Kidney glomerular epithelial cell (primary cell): Measurements from ENCODE around the gene UBASH3B.
"Not testable (repeated sequence)": the region's sequence is repeated elsewhere in the genome, so short reads cannot be mapped to it uniquely, and the experiment has no call there.

Experiments used
- DNase-seq: peaks from one replicate; lab custom pipeline; 2025; lab: John Stamatoyannopoulos, UW

Gene UBASH3B

GRCh38 chr11:122813176-122813893, 157.8 kb downstream of the UBASH3B start:
- no peak for DNase-seq

DNA sequence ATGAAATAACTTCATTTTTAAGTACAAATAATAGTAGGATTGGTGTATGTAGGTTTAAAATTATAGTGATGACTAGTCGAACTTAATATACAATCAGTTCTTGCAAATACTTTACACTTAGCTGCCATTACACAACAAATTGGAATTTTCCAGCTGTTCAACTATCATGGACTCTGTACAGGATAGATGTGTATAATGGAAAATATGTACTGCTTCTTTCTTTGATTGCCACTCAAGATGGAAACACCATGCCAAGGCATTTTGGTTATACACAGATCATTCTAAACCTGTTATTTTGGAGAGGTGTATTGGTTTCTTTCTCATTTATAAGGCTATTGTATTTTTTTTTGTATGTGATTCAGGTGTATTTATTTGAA, 158.4 kb downstream of the UBASH3B start:
- DNase-seq = no peak

GRCh38 chr11:122814401-122814800, 158.9 kb downstream of the UBASH3B start:
- DNase-seq = no peak

- no peak for DNase-seq
Observed at GRCh38 chr11:122815900-122816299, 160.4 kb downstream of the UBASH3B start.

DNA sequence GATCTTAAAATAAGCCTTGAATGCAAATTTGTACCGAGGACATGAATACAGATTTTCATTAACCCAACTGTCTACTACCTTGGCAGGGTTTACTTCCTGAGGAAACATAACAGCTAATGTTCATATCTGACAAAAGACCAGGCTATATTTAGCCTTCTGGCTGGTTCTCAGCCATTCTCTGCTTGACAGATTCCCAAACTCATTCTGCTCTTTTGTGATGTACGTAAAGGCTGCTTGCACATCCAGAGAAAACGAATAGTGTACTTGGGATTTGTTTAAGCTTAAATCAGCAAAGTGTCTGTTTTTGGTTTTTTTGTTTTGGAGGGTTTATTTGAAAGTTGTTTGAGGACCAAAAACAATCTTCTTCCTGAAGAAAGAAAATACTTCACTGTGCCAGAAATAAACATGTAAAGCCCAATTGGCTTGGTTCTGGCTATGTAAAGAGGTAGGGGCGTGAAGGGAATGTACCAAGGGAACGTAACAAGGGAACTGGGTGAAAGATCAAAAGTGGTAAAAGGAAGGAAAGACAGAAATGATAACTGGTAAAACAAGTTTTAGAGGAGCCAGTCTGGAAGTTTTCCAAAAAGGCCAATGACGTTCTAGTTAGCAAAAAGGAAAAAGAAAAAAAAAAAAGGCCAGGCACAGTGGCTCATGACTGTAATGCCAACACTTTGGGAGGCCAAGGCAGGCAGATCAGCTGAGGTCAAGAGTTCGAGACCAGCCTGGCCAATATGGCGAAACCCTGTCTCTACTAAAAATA, 161.4 kb downstream of the UBASH3B start:
- no peak for DNase-seq

- DNase-seq = no peak
Observed at GRCh38 chr11:122820158-122820557, 164.6 kb downstream of the UBASH3B start.

GRCh38 chr11:122821169-122821568, 165.6 kb downstream of the UBASH3B start:
- no peak for DNase-seq

DNA sequence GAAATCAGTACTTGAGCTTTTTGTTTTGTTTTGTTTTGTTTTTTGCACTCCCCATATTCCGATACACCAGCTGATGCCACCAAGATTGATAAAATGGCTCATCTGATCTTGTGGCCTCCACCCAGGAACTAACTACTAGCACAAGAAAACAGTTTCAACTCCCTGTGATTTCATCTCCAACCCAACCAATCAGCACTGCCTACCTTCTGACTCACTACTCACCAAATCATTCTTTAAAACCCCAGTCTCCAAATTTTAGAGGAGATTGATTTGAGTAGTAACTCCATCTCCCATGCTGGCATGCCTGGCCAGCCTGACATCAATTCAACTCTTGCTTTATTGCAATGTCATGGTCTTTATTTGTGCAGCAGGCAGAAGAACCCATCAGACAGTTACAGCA, 166.7 kb downstream of the UBASH3B start:
- no peak for DNase-seq

GRCh38 chr11:122823564-122823963, 168.0 kb downstream of the UBASH3B start:
- no peak for DNase-seq

DNA sequence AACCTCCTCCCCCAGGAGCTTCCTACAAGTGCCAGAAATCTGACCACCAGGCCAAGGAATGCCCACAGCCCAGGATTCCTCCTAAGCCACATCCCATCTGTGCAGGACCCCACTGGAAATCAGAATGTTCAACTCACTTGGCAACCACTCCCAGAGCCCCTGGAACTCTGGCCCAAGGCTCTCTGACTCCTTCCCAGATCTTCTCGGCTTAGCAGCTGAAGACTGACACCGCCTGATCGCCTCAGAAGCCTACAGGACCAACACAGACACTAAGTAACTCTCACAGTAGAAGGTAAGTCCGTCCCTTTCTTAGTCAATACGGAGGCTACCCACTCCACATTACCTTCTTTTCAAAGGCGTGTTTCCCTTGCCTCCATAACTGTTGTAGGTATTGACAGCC, 173.8 kb downstream of the UBASH3B start:
- not testable (repeated sequence) for DNase-seq

GRCh38 chr11:122832297-122832696, 176.8 kb downstream of the UBASH3B start:
- DNase-seq = not testable (repeated sequence)

DNA sequence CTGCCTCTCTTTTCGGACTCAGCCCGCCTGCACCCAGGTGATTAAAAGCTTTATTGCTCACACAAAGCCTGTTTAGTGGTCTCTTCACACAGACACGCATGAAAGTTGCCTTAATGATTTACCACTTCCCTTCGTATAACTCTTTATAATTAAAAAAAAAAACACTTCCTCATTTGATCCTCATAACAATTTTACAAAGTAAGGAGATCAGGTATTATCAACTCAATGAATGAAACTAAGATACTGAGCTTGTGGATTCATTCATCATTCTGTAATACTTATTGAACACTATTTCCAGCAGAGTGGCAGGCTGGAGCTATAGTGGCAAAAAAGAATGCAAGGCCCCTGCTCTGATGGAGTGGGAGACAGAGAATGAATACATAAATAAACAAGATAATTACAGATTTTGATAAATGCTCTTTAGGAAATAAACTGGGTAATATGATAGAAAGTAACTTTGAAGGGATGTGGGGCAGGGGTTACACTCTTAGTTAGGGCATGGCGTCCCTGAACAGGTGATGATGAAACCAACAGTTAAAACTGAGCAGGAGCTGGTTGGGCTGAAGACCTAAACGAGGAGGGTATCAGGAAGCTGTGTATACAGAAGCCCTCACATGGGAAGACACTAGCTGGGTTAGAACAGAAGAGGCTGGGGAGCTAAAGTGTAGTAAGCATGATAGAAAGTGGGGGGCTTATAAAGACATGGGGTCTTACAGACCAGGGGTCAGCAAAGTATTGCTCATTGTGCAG, 177.4 kb downstream of the UBASH3B start:
- DNase-seq = no peak

DNA sequence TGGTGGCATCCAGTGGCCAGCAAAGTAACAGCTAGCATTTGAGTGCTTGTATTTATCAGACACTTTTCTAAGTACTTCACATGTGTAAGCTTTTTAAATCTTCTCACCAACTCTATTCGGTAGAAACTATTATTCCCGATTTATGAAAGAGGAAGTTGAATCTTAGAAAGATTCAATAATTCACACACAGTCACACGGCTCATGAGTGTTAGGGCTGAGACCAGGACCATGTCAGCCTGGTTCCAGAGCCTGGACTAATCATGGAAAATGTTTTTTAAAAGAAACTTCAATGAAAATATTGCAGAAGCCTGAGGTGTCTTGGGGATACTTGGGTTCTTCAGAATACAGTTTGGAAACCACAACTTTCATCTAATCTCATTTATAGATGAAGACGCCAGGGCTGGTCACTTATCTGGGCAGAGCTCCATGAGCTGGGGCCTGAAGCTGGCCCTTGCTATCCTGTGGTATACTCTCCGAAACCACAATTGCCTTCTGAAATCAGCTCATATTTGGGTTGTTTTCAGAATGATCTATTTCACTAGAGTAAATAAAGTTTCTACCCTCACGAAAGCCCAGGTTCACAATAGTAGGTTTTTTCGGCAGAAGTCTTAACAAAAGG, 178.4 kb downstream of the UBASH3B start:
- DNase-seq = no peak

- DNase-seq = no peak
Observed at GRCh38 chr11:122836916-122837315, 181.4 kb downstream of the UBASH3B start.

DNA sequence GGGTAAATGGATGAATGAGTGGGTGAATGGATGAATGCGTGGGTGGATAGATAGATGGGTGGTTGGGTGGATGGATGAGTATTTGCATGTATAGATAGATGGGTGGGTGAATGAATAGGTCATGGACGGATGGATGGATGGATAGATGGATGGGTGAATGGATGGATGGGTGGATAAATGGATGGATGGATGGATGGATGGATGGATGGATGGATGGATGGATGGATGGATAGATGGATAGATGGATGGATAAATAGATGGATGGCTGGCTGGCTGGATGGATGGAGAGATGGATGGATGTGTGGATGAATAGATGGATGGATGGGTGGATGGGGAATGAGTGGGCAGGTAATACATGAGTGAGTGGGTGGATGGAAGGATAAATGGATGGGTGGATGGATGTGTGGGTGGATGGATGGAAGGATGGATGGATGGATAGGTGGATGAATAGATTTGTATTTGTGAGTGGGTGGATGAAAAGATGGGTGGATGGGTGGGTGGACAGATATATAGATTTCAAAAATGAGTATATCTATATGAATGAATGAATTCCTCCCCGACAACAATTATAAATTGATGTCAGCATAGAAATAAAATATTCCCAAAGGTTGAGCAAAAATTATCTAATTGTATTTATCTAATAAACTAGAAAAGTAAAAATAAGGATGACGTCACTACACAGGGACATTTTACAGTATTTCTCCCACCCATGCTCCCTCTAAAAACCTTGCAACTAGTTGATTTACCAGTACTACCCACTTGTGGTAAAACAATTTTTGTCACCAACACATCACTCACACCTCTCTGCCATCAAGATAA, 182.2 kb downstream of the UBASH3B start:
- DNase-seq = no peak

DNA sequence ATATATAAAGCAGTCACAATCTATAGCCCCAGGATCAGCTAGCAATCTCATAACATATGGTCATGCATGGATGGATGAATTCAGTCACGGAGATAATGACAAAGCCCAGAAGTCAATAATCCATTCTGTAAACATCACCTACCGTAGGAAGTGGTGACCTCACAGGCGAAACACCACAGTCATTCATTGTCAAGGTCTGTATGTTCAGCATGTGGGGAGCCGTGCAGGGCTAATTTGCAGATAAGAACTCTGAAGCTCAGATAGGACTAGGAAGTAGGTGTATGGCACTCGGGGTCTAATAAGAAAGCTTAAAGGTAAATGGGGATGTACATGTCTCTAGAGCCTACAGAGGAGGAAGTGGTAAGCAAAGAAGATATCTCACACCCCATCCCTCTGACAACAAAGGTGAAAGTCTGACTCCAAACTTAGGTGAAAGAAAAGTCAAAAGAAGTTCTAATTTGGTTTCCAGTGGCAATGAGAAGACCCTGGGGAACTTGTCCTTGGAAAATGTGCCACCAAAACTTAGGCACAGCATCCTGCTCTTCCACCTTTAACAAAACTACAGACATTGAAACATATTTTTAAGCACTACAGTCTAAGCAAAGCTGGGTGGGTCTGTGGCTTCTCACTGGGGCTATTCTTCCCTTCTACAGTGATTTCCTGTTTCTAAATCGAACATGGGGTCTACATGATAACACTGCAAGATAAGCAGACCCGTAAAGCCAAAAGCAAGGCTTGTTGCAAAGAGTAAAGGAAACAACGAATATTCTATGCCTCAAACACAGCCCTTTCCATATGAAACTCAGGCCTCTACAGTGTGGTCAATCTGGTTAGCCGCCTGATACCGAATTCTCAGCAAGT, 188.0 kb downstream of the UBASH3B start:
- DNase-seq = no peak

GRCh38 chr11:122847466-122847865, 191.9 kb downstream of the UBASH3B start:
- no peak for DNase-seq

GRCh38 chr11:122848186-122848585, 192.7 kb downstream of the UBASH3B start:
- DNase-seq = no peak

DNA sequence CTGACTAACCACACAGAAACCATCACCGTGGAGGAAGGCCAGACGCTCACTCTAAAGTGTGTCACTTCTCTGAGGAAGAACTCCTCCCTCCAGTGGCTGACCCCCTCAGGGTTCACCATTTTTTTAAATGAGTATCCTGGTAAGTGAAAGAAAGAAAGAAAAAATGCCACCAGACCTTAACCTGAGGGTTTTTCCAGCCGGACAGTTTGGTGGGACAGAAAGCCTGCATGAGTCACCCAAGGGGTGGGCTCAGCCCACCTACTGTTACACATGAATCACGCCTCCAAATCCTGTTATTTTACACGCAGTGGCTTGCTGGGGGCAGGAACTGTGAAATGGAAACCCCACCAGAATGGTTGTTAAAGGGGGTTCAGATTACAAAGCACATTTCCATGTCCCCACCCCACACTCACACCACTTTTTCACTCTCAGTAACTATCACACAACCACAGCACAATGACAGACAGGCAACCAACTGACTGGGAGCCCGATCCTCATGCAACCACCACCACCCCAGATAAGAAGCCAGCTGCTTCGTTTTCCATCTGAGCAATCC, 194.6 kb downstream of the UBASH3B start:
- DNase-seq = peak; percentile 87

- no peak for DNase-seq
Observed at GRCh38 chr11:122851366-122851966, 195.9 kb downstream of the UBASH3B start.
